ENCODE data around the gene ATR.

Gene ATR

GRCh38 chr3:142507241-142507640, 71.3 kb downstream of the ATR start:
- DNase-seq: no peak

- DNase-seq: no peak
Observed at GRCh38 chr3:142502187-142502985, 76.1 kb downstream of the ATR start.

- DNase-seq: no peak
Observed at GRCh38 chr3:142501004-142501926, 77.3 kb downstream of the ATR start.

- no peak for DNase-seq
Observed at GRCh38 chr3:142500211-142500610, 78.3 kb downstream of the ATR start.

- DNase-seq: no peak
Observed at GRCh38 chr3:142498397-142499180, 79.9 kb downstream of the ATR start.

GRCh38 chr3:142497729-142498128, 80.8 kb downstream of the ATR start:
- DNase-seq: no peak

- no peak for DNase-seq
Observed at GRCh38 chr3:142495103-142495502, 83.4 kb downstream of the ATR start.

- no peak for DNase-seq
Observed at GRCh38 chr3:142492184-142492583, 86.3 kb downstream of the ATR start.

GRCh38 chr3:142489572-142490323, 88.8 kb downstream of the ATR start:
- DNase-seq: no peak

GRCh38 chr3:142484912-142485435, 93.6 kb downstream of the ATR start:
- DNase-seq: no peak

GRCh38 chr3:142481196-142481595, 97.3 kb downstream of the ATR start:
- no peak for DNase-seq

- no peak for DNase-seq
Observed at GRCh38 chr3:142470826-142471225, 107.7 kb downstream of the ATR start.

- no peak for DNase-seq
Observed at GRCh38 chr3:142468456-142468855, 110.1 kb downstream of the ATR start.

- DNase-seq: no peak
Observed at GRCh38 chr3:142467768-142468167, 110.8 kb downstream of the ATR start.

GRCh38 chr3:142460689-142461088, 117.8 kb downstream of the ATR start:
- DNase-seq: no peak

- DNase-seq: no peak
Observed at GRCh38 chr3:142459929-142460328, 118.6 kb downstream of the ATR start.

GRCh38 chr3:142459096-142459495, 119.4 kb downstream of the ATR start:
- DNase-seq: no peak

- DNase-seq: no peak
Observed at GRCh38 chr3:142450881-142451280, 127.7 kb downstream of the ATR start.

- DNase-seq: no peak
Observed at GRCh38 chr3:142450189-142450588, 128.3 kb downstream of the ATR start.

GRCh38 chr3:142447852-142448823, 130.4 kb downstream of the ATR start, which contains the start of gene XRN1:
Gene XRN1 (minus strand): TSS chr3:142448037. CDS start chr3:142447944, 93 bp downstream.
- peak; percentile 80 for DNase-seq

All from DMS79 treated with DMSO at 0.1 percent for 48 hours (cell line).